ENCODE measurements around the gene NKD2.

NKD2 gene

DNA sequence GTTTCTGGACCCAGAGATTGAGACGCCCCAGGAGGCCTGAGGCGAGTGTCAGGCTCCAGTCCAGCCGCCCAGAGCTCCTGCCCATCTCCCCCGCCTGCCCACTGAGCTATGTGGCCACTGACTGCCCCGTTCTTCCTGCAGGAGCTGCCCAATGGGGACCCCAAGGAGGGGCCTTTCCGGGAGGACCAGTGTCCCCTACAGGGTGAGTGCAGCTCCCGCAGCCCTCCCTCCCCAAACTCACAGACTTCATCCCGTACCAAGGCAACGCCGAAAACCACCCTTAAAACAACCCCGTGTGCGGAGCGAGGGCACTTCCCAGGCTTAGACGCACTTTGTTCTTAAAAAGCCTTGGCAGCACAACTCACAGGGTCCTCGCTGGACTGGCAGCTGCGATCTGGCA is 23.4 kb downstream of the NKD2 start:
- DNase-seq, result no peak

DNA sequence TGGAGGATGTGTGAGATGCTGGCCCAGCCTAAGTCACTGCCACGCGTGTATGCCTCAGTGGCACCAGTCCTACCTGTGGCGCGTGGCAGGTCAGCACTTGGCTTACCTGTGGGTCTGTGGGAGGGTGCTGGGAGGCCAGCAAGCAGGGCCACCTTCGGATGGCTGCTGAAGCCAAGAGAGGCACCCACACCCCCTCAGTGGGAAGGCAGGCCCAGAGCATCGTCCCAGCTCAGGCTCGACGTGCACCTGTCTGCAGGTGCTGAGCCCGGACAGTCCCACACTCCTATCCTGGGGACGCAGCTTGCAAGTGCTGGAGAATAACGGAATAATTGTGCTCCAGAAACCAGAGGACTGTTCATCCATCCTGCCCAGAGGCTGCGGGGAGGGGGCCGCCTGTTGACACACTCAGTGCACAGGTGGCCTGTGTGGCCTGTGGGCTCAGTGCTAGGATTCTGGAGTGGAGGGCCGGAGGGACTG is 24.0 kb downstream of the NKD2 start:
- DNase-seq, result no peak

DNA sequence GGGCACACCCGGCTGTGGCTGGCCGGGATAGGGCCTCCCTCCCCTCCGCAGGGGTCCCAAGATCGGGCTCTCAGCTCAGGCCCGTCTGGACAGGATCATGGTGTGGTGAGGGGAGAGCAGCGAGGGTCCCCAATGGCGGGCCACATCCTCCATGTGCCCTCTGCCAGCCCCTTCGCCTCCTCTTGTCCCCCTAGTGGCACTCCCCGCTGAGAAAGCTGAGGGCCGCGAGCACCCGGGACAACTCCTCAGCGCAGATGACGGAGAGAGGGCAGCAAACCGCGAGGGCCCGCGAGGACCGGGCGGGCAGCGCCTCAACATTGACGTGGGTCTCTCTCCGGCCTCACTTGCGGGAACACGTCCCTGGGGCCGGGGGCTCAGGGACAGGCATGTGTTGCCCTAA is 24.6 kb downstream of the NKD2 start:
- no peak for DNase-seq

DNA sequence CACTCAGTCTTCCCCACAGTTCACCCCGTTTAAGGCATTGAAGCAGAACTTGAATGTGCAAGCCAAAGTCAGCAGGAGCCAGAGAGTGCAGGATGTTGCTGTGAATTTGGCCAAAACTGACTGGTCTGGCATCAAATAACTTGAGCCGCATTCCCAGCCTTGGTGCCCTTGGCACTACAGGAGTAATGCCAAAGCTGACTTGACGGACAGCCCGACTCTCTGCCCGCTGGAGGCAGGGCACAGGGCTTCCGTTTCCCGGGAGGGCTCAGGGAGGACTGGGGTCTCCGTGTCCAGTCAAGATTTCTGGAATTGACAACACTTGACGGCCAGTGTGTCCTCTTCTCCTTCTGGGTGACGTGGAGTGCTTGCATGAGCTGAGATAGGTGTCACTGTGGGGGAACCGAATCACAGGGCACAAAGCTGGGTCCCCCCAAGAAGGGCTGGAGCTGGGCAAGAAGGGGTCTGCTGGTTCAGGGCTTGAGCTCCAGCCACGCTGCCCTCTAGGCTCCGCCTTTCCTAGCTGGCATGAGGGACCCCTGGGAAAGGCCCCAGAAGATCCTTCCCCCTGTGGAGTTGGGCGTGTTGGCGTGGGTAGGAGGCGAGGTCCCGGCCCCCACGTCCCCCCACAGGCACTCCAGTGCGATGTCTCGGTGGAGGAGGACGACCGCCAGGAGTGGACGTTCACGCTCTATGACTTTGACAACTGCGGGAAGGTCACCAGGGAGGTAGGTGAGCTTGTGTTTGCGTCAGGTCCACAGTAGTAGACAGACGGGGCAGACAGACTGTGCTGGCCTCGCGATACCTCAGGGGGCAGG is 25.2 kb downstream of the NKD2 start:
- no peak for DNase-seq

DNA sequence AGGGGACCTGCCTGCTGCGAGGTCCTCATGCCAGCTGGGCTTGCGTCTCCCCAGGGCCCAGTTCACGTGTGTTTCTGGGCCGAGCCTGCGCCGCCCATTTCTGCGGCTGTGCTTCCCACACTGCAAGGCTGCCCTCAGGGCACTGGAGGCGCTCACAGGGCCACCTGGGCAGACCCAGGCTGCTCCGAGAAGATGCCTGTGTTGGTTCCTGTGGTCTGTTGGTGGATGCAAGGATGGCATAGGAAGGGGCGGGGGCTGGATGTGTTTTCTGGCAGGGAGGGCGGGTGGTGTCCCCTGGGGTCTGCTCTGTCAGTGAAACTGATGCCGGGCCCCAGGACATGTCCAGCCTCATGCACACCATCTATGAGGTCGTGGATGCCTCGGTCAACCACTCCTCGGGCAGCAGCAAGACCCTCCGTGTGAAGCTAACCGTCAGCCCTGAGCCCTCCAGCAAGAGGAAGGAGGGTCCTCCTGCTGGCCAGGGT is 25.9 kb downstream of the NKD2 start:
- no peak for DNase-seq

DNA sequence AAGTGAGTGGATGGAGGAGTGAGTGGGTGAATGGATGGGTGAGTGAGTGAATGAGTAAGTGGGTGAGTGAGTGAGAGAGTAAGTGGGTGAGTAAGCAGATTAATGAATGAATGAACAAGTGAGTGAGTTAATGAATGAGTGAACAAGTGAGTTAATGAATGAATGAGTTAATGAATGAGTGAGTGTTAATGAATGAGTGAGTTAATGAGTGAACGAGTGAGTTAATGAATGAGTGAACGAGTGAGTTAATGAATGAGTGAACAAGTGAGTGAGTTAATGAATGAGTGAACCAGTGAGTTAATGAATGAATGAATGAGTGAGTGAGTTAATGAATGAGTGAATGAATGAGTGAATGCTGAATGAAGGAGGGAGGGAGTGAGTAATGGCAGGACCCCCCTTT is 26.4 kb downstream of the NKD2 start:
- DNase-seq, result no peak

DNA sequence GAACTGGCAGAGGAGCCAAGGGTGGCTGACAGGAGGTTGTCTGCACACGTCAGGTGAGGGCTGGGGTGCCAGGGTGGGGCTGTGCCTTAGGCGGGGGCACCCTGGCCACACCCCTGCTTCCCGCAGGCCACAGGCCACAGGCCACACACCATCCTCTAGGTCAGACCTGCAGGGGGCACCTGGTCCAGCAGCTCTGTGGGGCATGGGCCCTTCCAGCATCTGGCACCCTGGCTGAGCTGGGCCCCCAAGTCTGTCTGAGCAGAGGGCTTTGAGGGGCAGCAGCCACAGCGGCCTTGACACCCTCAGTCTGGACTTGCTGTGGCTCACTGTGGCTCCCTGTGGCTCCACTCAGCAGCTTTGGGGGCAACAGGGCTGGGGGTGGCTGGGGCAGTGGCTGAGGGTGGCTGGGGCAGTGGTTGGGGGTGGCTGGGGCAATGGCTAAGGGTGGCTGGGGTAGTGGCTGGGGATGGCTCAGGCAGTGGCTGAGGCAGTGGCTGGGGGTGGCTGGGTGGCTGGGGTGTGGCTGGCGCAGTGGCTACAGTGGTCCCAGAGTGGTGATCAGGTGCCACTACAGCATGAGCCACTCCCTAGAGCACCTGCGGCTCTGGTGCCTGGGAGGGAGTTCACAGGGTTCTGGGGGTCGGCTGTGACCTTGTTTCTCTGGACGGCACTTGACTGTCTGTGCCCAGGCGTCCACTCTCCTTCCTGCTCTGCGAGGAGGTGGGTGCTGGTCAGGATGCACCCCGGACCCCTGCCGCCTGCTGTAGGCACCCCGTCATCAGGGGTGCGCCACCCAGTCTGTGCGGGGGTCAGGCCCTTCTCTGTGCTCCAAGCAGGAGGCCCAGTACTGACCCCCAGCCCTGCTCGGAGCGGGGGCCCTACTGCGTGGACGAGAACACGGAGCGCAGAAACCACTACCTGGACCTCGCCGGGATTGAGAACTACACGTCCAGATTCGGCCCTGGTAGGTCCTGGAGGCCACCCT is 27.1 kb downstream of the NKD2 start:
- DNase-seq, result no peak

DNA sequence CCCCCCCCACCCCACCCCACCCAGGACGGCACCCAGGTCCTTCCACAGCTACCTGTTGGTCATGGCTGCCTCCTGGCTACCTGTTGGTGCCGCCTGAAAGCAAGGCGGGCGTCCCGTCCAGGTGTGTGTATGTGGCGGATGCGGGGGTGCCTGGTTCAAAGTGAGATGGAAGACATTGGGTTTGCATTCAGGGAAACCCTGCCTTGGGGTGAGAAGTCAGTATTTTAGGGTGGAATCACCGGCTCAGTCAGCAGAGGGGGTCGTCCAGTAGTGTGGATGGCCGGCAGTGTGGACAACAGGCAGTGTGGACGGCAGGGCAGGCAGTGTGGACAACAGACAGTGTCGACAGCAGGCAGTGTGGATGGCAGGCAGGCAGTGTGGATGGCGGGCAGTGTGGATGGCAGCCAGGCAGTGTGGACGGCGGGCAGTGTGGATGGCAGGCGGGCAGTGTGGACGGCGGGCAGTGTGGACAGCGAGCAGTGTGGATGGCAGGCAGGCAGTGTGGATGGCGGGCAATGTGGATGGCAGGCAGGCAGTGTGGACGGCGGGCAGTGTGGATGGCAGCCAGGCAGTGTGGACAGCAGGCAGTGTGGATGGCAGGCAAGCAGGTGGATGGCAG is 28.0 kb downstream of the NKD2 start:
- DNase-seq, result no peak

DNA sequence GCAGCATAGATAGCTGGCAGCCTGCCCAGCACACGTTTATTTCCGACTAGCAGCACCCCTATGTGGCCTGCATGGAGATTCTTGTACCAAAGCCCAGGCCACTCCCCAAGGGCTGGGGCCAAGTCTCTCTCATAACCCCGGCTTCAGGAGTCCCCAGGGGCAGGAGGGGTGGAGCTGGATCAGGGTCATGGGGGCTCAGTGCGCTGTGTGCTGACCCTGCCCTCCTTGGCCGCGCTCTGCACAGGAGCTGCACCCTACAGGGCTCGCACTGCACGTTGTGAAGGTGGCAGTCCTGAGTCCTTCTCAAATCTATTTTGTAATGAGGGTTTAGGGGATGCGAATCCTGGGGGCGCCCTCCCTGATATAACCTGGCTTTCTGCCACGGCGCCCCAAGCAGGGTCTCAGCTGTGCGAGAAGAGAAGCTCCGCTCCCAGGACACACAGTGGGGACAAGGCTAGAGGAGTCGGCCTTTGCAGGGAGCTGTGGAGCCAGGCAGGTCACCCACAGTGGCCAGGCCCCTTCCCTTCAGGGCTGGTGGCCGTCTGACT is 28.6 kb downstream of the NKD2 start:
- no peak for DNase-seq

DNA sequence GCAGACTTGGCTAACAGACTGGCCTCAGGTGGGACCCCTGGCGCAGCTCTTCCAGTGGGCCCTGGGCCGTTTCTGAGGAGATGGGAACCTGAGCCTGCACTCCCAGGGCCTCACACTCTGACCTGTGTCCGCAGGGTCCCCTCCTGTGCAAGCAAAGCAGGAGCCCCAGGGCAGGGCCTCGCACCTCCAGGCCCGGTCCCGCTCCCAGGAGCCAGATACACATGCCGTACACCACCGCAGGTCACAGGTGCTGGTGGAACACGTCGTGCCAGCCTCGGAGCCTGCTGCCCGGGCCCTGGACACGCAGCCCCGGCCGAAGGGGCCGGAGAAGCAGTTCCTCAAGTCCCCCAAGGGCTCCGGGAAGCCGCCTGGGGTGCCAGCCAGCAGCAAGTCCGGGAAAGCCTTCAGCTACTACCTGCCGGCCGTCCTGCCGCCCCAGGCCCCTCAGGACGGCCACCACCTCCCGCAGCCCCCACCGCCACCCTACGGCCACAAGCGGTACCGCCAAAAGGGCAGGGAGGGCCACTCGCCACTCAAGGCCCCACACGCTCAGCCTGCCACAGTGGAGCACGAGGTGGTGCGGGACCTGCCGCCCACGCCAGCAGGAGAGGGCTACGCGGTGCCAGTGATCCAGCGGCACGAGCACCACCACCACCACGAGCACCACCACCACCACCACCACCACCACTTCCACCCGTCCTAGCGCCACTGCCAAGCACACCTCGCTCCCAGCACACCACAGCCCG is 29.2 kb downstream of the NKD2 start:
- DNase-seq, result no peak

DNA sequence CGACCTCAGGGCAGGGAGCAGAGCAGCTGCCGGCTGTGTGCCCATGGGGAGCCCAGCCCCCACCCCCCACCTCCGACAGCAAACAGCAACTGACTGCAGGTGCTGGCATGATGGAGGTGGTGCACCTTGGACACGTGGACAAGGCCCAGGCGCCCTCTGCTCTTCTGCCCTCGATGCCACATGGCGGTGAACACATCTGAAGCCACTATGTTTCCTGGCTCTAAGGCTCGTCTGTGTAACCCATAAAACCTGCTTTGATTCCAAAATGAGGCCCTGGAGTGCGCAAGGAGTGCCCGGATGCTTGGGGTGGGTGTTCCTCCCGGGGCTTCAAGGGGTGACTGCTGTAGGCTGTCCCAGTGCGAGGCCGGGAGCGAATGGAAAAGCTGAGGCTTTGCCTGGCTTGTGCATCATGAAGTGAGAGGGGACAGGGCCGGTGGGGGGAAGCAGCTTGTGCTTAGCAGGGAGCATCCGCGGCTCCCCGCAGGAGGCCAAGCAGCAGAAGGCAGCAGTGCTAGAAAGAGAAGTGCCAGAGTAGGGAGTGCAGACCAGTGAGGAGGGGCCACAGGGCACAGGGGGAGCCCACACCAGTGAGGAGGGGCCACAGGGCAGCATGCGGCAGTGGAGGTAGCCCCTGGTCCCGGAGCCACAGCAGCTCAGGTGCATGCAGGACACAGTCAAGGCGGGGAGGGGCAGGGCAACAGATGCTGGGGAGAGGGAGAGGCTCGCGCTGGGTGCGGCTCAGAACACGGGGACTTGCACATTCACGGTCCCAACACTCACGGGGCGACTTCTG is 30.0 kb downstream of the NKD2 start:
- DNase-seq, result no peak

DNA sequence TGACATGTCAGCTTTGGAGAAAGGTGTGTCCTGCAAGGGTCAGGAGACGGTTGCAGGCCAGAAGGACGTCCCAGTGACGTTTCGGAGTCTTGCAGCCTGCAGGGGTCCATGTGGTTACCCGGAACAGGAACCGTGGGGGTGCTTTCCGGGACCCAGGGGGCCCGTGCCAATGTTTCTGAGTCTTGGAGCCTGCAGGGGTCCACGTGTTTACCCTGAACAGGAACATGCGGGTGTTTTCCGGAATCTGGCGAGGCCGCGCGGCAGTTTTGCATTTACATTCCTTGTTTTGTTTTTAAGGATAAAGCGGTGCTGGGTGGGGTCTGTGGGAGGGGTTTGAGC is 30.6 kb downstream of the NKD2 start:
- no peak for DNase-seq

DNA sequence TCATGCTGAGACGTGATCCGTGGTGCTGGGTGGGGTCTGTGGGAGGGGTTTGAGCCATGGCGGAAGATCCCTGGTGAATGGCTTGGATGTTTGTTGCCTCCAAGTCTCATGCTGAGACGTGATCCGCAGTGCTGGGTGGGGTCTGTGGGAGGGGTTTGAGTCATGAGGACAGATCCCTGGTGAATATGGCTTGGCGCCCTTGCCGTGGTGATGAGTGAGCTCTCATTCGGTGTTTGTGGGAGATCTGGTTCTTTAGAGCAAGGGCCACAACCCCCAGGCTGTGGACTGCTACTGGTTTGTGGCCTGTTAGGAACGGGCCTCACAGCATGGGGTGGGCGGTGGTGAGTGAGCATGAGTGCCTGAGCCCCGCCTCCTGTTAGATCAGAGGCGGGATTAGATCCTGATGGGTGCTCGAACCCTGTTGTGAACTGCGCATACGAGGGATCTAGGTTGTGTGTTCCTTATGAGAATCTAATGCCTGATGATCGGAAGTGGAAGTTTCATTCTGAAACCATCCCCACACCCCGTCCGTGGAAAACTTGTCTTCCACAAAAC is 31.2 kb downstream of the NKD2 start:
- no peak for DNase-seq

DNA sequence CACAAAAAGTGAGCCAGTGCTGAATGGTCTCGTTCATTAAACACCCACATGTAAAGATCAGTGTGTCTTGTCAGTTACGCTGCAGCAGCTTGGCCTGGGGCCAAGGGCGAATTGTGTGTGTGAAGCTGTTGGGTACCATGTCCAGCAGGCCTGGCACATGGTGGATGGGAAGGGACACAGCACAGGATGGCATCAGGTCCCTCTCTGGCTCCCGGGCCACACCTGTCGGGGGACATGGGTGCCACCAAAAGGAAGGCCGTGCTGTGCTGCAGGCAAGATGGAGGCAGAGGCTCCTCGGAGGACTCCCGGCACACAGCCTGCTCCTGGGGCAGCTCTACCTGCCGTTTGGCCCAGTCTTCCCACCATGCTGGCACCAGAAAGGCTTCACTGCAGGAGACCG is 32.0 kb downstream of the NKD2 start:
- DNase-seq, result no peak

DNA sequence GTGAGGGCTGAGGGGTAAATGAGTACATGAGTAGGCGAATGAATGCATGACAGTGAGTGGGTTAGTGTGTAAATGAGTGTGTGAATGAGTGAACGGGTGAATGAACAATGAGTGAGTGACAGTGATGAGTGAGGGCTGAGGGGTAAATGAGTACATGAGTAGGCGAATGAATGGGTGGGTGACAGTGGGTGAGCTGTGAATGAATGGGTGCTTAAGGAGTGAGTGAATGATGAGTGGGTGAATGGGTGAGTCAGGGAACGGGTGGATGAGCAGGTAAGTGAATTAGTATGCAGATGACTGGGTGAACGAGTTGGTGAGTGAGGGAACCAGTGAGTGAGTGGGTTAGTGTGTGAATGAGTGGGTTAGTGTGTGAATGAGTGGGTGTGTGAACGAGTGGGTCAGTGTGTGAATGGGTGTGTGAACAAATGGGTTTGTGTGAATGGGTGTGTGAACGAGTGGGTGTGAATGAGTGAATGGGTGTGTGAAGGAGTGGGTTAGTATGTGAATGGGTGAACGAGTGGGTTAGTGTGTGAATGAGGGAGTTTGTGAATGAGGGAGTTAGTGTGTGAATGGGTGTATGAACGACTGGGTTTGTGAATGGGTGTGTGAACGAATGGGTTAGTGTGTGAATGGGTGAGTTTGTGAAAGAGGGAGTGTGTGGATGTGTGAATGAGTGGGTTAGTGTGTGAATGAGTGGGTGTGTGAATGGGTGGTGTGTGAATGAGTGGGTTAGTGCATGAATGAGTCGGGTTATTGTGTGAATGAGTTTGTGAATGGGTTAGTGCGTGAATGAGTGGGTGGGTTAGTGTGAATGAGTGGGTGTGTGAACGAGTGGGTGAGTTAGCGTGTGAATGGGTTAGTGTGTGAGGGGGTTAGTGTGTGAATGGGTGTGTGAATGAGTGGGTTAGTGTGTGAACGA is 32.9 kb downstream of the NKD2 start:
- no peak for DNase-seq

DNA sequence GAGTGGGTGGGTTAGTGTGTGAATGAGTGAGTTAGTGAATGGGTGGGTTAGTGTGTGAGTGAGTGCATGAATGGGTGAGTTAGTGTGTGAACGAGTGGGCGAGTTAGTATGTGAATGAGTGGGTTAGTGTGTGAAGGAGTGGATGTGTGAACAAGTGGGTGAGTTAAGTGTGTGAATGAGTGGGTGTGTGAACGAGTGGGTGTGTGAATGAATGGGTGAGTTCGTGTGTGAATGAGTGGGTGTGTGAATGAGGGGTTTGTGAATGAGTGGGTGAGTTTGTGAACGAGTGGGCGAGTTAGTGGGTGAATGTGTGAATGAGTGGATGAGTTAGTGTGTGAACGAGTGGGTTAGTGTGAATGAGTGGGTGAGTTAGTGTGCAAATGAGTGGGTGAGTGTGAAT is 34.0 kb downstream of the NKD2 start:
- no peak for DNase-seq

DNA sequence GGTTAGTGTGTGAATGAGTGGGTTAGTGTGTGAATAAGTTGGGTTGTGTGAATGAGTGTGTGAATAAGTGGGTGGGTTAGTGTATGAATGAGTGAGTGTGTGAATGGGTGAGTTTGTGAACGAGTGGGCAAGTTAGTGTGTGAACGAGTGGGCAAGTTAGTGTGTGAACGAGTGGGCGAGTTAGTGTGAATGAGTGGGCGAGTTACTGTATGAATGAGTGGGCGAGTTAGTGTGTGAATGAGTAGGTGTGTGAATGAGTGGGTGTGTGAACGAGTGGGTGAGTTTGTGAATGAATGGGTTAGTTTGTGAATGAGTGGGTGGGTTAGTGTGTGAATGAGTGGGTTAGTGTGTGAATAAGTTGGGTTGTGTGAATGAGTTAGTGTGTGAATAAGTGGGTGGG is 34.7 kb downstream of the NKD2 start:
- no peak for DNase-seq

DNA sequence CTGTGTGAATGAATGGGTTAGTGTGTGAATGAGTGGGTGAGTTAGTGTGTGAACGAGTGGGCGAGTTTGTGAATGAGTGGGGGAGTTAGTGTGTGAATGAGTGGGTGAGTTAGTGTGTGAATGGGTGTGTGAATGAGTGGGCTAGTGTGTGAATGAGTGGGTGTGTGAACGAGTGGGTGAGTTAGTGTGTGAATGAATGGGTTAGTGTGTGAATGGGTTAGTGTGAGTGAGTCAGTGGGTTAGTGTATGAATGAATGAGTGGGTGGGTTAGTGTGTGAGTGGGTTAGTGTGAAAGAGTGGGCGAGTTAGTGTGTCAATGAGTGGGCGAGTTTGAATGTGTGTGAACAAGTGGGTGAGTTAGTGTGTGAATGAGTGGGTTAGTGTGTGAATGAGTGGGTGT is 35.5 kb downstream of the NKD2 start:
- DNase-seq, result no peak

DNA sequence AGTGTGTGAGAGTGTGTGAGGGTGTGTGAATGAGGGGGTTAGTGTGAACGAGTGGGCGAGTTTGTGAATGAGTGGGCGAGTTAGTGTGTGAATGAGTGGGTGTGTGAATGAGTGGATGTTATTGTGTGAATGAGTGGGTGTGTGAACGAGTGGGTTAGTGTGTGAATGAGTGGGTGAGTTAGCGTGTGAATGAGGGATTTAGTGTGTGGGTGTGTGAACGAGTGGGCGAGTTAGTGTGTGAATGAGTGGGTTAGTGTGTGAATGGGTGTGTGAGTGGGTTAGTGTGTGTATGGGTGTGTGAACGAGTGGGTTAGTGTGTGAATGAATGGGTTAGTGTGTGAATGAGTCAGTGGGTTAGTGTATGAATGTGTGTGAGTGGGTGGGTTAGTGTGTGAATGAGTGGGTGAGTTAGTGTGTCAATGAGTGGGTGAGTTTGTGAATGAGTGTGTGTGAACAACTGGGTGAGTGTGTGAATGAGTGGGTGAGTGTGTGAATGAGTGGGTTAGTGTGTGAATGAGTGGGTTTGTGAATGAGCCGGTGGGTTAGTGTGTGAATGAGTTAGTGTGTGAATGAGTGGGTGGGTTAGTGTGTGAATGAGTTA is 37.5 kb downstream of the NKD2 start:
- no peak for DNase-seq

Measured in GOT3 (cell line).